ENCODE data around the gene TRPV2. TPM values are rescaled to one million over a fixed set of nuclear protein-coding genes. Genes with fewer than 3 reads are reported as not detected.

Gene TRPV2
- polyA plus RNA-seq, 2 donors: 2.7 to 2.8 TPM

DNA sequence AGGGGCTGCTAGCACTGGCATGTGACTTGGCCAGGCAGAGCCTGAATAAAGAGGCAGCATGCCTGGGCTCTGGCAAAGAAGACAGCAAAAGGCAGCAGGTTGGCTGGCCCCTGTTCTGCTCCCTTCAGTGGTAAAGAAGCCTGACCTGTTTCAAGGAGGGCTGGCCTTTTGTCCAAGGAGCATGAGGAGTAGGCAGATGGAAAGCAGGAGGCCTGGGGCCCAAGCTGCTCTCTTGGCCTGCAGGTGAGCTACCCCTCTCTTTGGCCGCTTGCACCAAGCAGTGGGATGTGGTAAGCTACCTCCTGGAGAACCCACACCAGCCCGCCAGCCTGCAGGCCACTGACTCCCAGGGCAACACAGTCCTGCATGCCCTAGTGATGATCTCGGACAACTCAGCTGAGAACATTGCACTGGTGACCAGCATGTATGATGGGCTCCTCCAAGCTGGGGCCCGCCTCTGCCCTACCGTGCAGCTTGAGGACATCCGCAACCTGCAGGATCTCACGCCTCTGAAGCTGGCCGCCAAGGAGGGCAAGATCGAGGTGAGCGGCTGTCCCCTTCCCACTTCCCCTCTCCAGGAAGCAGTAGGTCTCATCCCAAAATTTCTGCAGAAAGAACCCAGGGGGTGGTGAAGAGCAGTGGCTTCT is 8.0 kb downstream of the TRPV2 start:
- Histone ChIP-seq H3K27me3 (ENCODE audit: control insufficient read depth in 1 of 2, insufficient read depth in 2 of 2, low read length in 2 of 2) (no peaks in the 10 kb centered on the region), H3K9me3 (ENCODE audit: control insufficient read depth in 2 of 2, insufficient read depth in 1 of 2, low read depth in 1 of 2, low read length in 1 of 2) (no peaks in the 10 kb centered on the region), H3K36me3 (ENCODE audit: control insufficient read depth in 2 of 2, insufficient read depth in 2 of 2, low read length in 1 of 2) (peaks cover 0 to 8% of the 10 kb centered on the region in 2 donors), H3K4me3 (ENCODE audit: low read depth in 1 of 2, low read length in 2 of 2) (no peak overlapping the region), H3K4me1 (ENCODE audit: control insufficient read depth in 2 of 2, insufficient read depth in 2 of 2, low read length in 1 of 2) (peaks cover 0 to 4% of the 10 kb centered on the region in 2 donors), H3K27ac (ENCODE audit: low read depth in 2 of 2, low read length in 1 of 2) (no peak overlapping the region)
- 91 to 92% methylated on average over 10 of the region's 10 CpGs for WGBS, 2 donors

DNA sequence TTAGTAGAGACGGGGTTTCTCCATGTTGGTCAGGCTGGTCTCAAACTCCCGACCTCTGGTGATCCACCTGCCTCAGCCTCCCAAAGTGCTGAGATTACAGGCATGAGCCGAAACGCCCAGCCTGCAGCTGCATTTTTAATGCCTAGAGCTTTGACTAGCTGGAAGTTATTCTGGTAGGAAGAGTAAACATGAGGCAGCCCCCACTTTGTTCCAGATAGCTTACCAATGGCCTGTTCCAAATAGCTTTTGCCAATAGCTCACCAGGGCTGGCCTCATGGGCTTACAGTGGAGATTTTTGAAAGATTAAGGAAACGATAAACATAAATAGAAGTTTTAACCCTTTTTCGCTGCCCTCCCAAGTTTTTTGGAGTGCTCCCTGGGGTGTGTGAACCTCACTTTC is 9.8 kb downstream of the TRPV2 start:
- Histone ChIP-seq H3K27me3 (ENCODE audit: control insufficient read depth in 1 of 2, insufficient read depth in 2 of 2, low read length in 2 of 2) (no peaks in the 10 kb centered on the region), H3K4me3 (ENCODE audit: low read depth in 1 of 2, low read length in 2 of 2) (no peak overlapping the region), H3K9me3 (ENCODE audit: control insufficient read depth in 2 of 2, insufficient read depth in 1 of 2, low read depth in 1 of 2, low read length in 1 of 2) (no peaks in the 10 kb centered on the region), H3K27ac (ENCODE audit: low read depth in 2 of 2, low read length in 1 of 2) (no peak overlapping the region), H3K4me1 (ENCODE audit: control insufficient read depth in 2 of 2, insufficient read depth in 2 of 2, low read length in 1 of 2) (no peaks in the 10 kb centered on the region), H3K36me3 (ENCODE audit: control insufficient read depth in 2 of 2, insufficient read depth in 2 of 2, low read length in 1 of 2) (peaks cover 0 to 5% of the 10 kb centered on the region in 2 donors)
- WGBS, 2 donors: 62% methylated on average over 6 of the region's 6 CpGs

DNA sequence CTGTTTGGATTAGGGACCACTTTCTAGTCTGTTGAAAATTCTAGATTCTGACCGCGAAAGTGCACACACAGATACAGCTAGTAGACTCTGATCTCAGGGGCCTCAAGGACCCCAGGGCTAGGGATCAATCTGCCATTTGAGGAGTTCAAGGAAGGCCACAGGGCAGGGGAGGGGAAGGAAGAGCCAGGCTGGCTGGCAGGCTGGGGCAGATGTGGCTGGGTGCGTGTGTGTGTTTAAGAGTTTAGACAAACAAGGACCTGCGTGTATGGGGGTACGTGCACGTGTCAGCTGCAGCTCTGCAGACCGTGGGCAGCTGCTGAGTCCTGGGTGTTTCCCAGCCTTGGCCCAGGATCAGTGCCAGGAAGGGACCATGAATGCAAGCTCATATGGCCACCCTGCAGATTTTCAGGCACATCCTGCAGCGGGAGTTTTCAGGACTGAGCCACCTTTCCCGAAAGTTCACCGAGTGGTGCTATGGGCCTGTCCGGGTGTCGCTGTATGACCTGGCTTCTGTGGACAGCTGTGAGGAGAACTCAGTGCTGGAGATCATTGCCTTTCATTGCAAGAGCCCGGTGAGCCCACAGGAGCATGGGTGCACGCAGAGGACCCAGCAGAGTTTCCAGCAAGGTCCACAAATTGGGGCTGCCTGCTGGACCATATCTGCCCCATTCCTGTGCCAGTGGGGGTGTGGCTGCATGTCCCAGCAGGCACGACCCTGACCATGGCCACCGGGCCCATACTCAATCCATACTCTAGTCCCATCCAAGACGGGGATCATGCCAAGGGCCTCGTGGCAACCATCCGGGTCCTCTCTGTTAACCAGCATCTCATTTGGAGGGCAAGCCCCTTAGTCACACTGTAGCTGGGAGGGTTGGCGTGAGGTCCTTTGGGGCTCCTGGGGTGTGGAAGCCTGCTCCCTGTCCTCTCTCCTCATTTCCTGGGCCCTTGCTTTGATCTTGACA is 10.6 kb downstream of the TRPV2 start:
- Histone ChIP-seq H3K4me1 (ENCODE audit: control insufficient read depth in 2 of 2, insufficient read depth in 2 of 2, low read length in 1 of 2) (no peaks in the 10 kb centered on the region), H3K27me3 (ENCODE audit: control insufficient read depth in 1 of 2, insufficient read depth in 2 of 2, low read length in 2 of 2) (no peaks in the 10 kb centered on the region), H3K4me3 (ENCODE audit: low read depth in 1 of 2, low read length in 2 of 2) (no peak overlapping the region), H3K36me3 (ENCODE audit: control insufficient read depth in 2 of 2, insufficient read depth in 2 of 2, low read length in 1 of 2) (peaks cover 0 to 5% of the 10 kb centered on the region in 2 donors), H3K9me3 (ENCODE audit: control insufficient read depth in 2 of 2, insufficient read depth in 1 of 2, low read depth in 1 of 2, low read length in 1 of 2) (no peaks in the 10 kb centered on the region), H3K27ac (ENCODE audit: low read depth in 2 of 2, low read length in 1 of 2) (no peak overlapping the region)
- 72 to 77% methylated on average over 20 of the region's 20 CpGs for WGBS, 2 donors

DNA sequence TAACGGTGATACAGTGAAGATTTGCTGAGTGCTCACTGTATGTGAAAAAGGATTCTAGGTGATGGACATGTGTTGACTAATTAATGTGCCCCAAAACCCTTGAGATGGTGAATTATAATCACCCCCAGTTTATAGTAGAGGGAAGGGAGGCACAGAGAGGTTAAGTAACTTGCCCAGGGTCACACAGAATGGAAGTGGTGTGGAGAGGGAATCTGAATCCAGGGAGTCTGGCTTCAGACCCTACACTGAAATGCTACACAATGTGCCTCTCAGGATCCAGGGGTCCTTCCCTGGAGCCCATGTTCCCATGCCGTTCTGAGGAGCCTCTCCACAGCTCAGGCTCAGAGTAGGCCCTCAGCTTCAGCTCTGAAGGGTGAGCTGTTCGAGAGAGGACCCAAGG is 11.6 kb downstream of the TRPV2 start:
- Histone ChIP-seq H3K4me1 (ENCODE audit: control insufficient read depth in 2 of 2, insufficient read depth in 2 of 2, low read length in 1 of 2) (no peaks in the 10 kb centered on the region), H3K27me3 (ENCODE audit: control insufficient read depth in 1 of 2, insufficient read depth in 2 of 2, low read length in 2 of 2) (no peaks in the 10 kb centered on the region), H3K9me3 (ENCODE audit: control insufficient read depth in 2 of 2, insufficient read depth in 1 of 2, low read depth in 1 of 2, low read length in 1 of 2) (no peaks in the 10 kb centered on the region), H3K4me3 (ENCODE audit: low read depth in 1 of 2, low read length in 2 of 2) (no peak overlapping the region), H3K27ac (ENCODE audit: low read depth in 2 of 2, low read length in 1 of 2) (no peak overlapping the region), H3K36me3 (ENCODE audit: control insufficient read depth in 2 of 2, insufficient read depth in 2 of 2, low read length in 1 of 2) (peaks cover 0 to 5% of the 10 kb centered on the region in 2 donors)
- 83 to 95% methylated on average over 3 of the region's 3 CpGs for WGBS, 2 donors

DNA sequence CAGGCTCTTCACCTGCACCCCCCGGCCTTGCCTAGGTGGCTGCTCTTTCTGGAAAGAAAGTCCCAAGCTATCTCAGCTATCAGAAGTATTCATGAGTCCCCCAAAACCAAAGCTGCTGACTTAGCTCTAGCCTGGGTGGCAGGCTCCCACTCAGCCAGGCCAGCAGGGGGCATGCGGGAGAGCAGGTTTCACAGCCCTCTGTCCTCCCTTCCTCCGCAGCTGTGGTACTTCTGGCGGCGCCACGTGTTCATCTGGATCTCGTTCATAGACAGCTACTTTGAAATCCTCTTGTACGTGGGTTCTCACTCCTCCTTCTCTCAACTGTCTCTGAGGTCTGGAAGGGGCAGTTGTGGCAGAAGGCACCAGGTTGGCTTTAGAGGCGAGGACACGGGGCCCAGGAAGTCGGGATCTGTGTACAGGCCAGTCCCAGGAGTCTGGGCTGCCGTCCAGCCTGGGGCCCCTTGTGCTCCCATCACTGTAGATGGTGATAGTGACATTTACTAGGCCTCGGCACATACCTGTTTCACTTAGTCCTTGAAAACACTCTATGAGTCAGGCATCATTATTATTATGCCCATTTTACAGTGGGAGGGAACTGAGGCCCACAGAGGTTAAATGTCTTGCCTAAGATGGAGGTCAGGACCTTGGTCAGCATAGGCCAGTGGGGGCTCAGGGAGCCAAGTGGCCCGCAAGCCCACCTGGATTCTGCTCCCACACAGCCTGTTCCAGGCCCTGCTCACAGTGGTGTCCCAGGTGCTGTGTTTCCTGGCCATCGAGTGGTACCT is 12.9 kb downstream of the TRPV2 start:
- H3K36me3 ChIP-seq (ENCODE audit: control insufficient read depth in 2 of 2, insufficient read depth in 2 of 2, low read length in 1 of 2): peaks cover 0 to 2% of the 10 kb centered on the region in 2 donors
- no peak overlapping the region for H3K27ac ChIP-seq (ENCODE audit: low read depth in 2 of 2, low read length in 1 of 2)
- H3K4me3 ChIP-seq (ENCODE audit: low read depth in 1 of 2, low read length in 2 of 2): no peak overlapping the region
- 63 to 73% methylated on average over 15 of the region's 15 CpGs for WGBS, 2 donors
- no peaks in the 10 kb centered on the region for H3K4me1 ChIP-seq (ENCODE audit: control insufficient read depth in 2 of 2, insufficient read depth in 2 of 2, low read length in 1 of 2)
- no peaks in the 10 kb centered on the region for H3K27me3 ChIP-seq (ENCODE audit: control insufficient read depth in 1 of 2, insufficient read depth in 2 of 2, low read length in 2 of 2)
- no peaks in the 10 kb centered on the region for H3K9me3 ChIP-seq (ENCODE audit: control insufficient read depth in 2 of 2, insufficient read depth in 1 of 2, low read depth in 1 of 2, low read length in 1 of 2)

DNA sequence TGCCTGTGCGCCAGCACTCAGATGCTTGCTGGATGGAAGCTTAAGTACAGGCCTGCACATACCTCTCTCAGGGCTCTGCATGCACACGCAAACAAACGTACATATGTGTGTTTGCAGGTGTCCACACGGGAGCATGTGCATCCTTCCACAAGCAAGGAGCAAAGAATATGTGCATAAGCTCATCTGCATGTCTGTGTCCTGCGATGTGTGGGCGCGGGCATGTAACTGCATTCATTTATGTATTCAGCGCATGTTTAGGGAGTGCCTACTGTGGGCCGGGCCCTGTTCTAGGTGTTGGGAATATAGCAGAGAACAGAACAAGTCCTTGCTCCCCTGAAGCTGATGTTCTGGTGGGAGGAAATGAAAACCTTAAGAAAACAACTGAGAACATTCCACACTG is 13.7 kb downstream of the TRPV2 start:
- no peak overlapping the region for H3K4me3 ChIP-seq (ENCODE audit: low read depth in 1 of 2, low read length in 2 of 2)
- H3K9me3 ChIP-seq (ENCODE audit: control insufficient read depth in 2 of 2, insufficient read depth in 1 of 2, low read depth in 1 of 2, low read length in 1 of 2): no peaks in the 10 kb centered on the region
- peaks cover 0 to 2% of the 10 kb centered on the region in 2 donors for H3K36me3 ChIP-seq (ENCODE audit: control insufficient read depth in 2 of 2, insufficient read depth in 2 of 2, low read length in 1 of 2)
- no peak overlapping the region for H3K27ac ChIP-seq (ENCODE audit: low read depth in 2 of 2, low read length in 1 of 2)
- no peaks in the 10 kb centered on the region for H3K4me1 ChIP-seq (ENCODE audit: control insufficient read depth in 2 of 2, insufficient read depth in 2 of 2, low read length in 1 of 2)
- H3K27me3 ChIP-seq (ENCODE audit: control insufficient read depth in 1 of 2, insufficient read depth in 2 of 2, low read length in 2 of 2): no peaks in the 10 kb centered on the region
- WGBS, 2 donors: 83 to 89% methylated on average over 9 of the region's 9 CpGs

DNA sequence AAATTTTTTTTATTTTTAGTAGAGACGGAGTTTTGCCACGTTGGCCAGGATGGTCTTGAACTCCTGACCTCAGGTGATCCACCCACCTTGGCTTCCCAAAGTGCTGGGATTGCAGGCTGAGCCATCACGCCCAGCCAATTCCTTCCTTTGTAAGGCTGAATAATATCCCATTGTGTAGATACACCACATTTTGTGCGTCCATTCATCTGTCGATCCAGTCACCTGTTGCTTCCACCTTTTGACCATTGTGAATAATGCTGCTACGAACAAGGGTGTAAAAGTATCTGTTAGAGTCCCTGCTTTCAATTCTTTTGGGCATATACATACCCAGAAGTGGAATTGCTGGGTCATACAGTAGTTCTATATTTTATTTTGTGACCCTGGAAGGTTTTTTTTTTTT is 15.3 kb downstream of the TRPV2 start:
- H3K4me1 ChIP-seq (ENCODE audit: control insufficient read depth in 2 of 2, insufficient read depth in 2 of 2, low read length in 1 of 2): no peaks in the 10 kb centered on the region
- WGBS, 2 donors: 71 to 77% methylated on average over 6 of the region's 6 CpGs
- no peaks in the 10 kb centered on the region for H3K27me3 ChIP-seq (ENCODE audit: control insufficient read depth in 1 of 2, insufficient read depth in 2 of 2, low read length in 2 of 2)
- no peak overlapping the region for H3K4me3 ChIP-seq (ENCODE audit: low read depth in 1 of 2, low read length in 2 of 2)
- H3K27ac ChIP-seq (ENCODE audit: low read depth in 2 of 2, low read length in 1 of 2): no peak overlapping the region
- H3K9me3 ChIP-seq (ENCODE audit: control insufficient read depth in 2 of 2, insufficient read depth in 1 of 2, low read depth in 1 of 2, low read length in 1 of 2): no peaks in the 10 kb centered on the region
- peaks cover 0 to 2% of the 10 kb centered on the region in 2 donors for H3K36me3 ChIP-seq (ENCODE audit: control insufficient read depth in 2 of 2, insufficient read depth in 2 of 2, low read length in 1 of 2)

DNA sequence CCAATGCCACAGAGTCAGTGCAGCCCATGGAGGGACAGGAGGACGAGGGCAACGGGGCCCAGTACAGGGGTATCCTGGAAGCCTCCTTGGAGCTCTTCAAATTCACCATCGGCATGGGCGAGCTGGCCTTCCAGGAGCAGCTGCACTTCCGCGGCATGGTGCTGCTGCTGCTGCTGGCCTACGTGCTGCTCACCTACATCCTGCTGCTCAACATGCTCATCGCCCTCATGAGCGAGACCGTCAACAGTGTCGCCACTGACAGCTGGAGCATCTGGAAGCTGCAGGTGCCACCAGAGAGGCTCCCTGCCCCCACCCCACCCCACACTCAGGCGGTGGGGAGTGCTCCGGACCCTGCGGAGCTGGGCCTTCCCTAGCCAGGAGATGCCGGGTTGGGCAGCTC is 16.6 kb downstream of the TRPV2 start:
- H3K9me3 ChIP-seq (ENCODE audit: control insufficient read depth in 2 of 2, insufficient read depth in 1 of 2, low read depth in 1 of 2, low read length in 1 of 2): no peaks in the 10 kb centered on the region
- H3K4me3 ChIP-seq (ENCODE audit: low read depth in 1 of 2, low read length in 2 of 2): no peak overlapping the region
- no peaks in the 10 kb centered on the region for H3K4me1 ChIP-seq (ENCODE audit: control insufficient read depth in 2 of 2, insufficient read depth in 2 of 2, low read length in 1 of 2)
- no peak overlapping the region for H3K27ac ChIP-seq (ENCODE audit: low read depth in 2 of 2, low read length in 1 of 2)
- no peaks in the 10 kb centered on the region for H3K27me3 ChIP-seq (ENCODE audit: control insufficient read depth in 1 of 2, insufficient read depth in 2 of 2, low read length in 2 of 2)
- 95% methylated on average over 13 to 15 of the region's 15 CpGs for WGBS, 2 donors
- no peaks in the 10 kb centered on the region for H3K36me3 ChIP-seq (ENCODE audit: control insufficient read depth in 2 of 2, insufficient read depth in 2 of 2, low read length in 1 of 2)

DNA sequence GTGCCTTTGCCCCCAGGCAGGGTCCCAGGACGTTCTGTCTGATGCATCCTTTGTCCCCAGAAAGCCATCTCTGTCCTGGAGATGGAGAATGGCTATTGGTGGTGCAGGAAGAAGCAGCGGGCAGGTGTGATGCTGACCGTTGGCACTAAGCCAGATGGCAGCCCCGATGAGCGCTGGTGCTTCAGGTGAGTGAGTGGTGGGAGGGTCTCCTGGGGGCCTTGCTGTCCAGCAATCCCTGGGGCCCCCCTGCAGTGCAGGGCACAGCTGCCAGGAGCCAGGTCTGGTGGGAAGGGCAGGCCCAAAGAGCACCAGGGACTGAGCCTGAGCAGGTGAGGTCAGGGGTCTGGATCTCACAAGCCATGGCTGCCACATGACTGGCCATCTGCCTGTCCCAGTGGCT is 18.1 kb downstream of the TRPV2 start:
- H3K27ac ChIP-seq (ENCODE audit: low read depth in 2 of 2, low read length in 1 of 2): no peak overlapping the region
- WGBS, 2 donors: 66 to 71% methylated on average over 5 of the region's 5 CpGs
- no peaks in the 10 kb centered on the region for H3K36me3 ChIP-seq (ENCODE audit: control insufficient read depth in 2 of 2, insufficient read depth in 2 of 2, low read length in 1 of 2)
- H3K9me3 ChIP-seq (ENCODE audit: control insufficient read depth in 2 of 2, insufficient read depth in 1 of 2, low read depth in 1 of 2, low read length in 1 of 2): no peaks in the 10 kb centered on the region
- no peaks in the 10 kb centered on the region for H3K27me3 ChIP-seq (ENCODE audit: control insufficient read depth in 1 of 2, insufficient read depth in 2 of 2, low read length in 2 of 2)
- no peak overlapping the region for H3K4me3 ChIP-seq (ENCODE audit: low read depth in 1 of 2, low read length in 2 of 2)
- peaks cover 0 to 2% of the 10 kb centered on the region in 2 donors for H3K4me1 ChIP-seq (ENCODE audit: control insufficient read depth in 2 of 2, insufficient read depth in 2 of 2, low read length in 1 of 2)
